H1 (cell line): Measurements from ENCODE around the gene IQGAP3. TPM values are rescaled to one million over a fixed set of nuclear protein-coding genes. Genes with fewer than 3 reads are reported as not detected.
A peak's percentile ranks its signal among the peaks of the same experiment; 100 is the strongest.

ENCODE experiments used
- CTCF ChIA-PET: fragments of 300-600 bp; sonication (Branson Sonifier 250); formaldehyde crosslinking; loops from one replicate; lab custom pipeline; 2021; ENCODE audit not compliant: partially characterized antibody; lab: Charles Lee
- POLR2A ChIA-PET: fragments of 300-600 bp; sonication (Branson Sonifier 250); formaldehyde crosslinking; loops from one replicate; lab custom pipeline; 2021; ENCODE audit warnings: inconsistent platforms; ENCODE audit not compliant: partially characterized antibody; lab: Charles Lee
- DNase-seq, 2 experiments: peaks; one replicate each; pipeline versions ENCODE4 v3.0.0 to v3.0.0-alpha.2; 2010 to 2022; ENCODE audit warnings: low spot score in 2 of 2, low read depth in 1 of 2, mixed read lengths in 1 of 2
- FAIRE-seq: peaks from 2 replicates; lab custom pipeline; 2011; peaks lifted over from hg19 to GRCh38; lab: Jason Lieb, UNC
- H2AFZ ChIP-seq: 2 replicates; pipeline ENCODE4 v1.8.1; 2012; ENCODE audit warnings: low read length, inconsistent platforms
- H2AK5ac ChIP-seq: 2 replicates; pipeline ENCODE4 v1.6.1; 2013; ENCODE audit warnings: low read depth, low read length
- H2BK120ac ChIP-seq: replicated peaks from 2 replicates; pipeline ENCODE3; 2013; ENCODE audit warnings: low read depth, low read length, inconsistent platforms
- H2BK12ac ChIP-seq: 2 replicates; pipeline ENCODE4 v1.6.1; 2013; ENCODE audit warnings: low read depth, low read length
- H2BK15ac ChIP-seq: 2 replicates; pipeline ENCODE4 v1.6.1; 2013; ENCODE audit warnings: low read length
- H2BK20ac ChIP-seq: 2 replicates; pipeline ENCODE4 v1.6.1; 2013; ENCODE audit warnings: low read length
- H2BK5ac ChIP-seq: 2 replicates; pipeline ENCODE4 v1.6.1; 2013; ENCODE audit warnings: low read depth, low read length
- H3K14ac ChIP-seq: 2 replicates; pipeline ENCODE4 v1.6.1; 2013; ENCODE audit warnings: inconsistent platforms; ENCODE audit not compliant: insufficient read length
- H3K18ac ChIP-seq: 2 replicates; pipeline ENCODE4 v1.6.1; 2013; ENCODE audit warnings: low read length; ENCODE audit errors: extremely low read depth
- H3K23ac ChIP-seq: 2 replicates; pipeline ENCODE4 v1.6.1; 2013; ENCODE audit warnings: inconsistent platforms; ENCODE audit not compliant: insufficient read length
- H3K23me2 ChIP-seq: 2 replicates; pipeline ENCODE4 v1.6.1; 2013; ENCODE audit warnings: low read depth, low read length
- H3K27ac ChIP-seq: 2 replicates; pipeline ENCODE4 v1.6.1; 2011; ENCODE audit warnings: low read depth, low read length, inconsistent platforms
- H3K27me3 ChIP-seq, 4 experiments: replicated peaks in 1 of 4; 1 replicate in 1 of 4; 2 replicates in 3 of 4; pipeline versions ENCODE4 v1.6.1 to v1.8.1; 2011 to 2013; ENCODE audit warnings: low read length in 3 of 4, mild to moderate bottlenecking in 3 of 4, inconsistent platforms in 2 of 4, mixed read lengths in 2 of 4, moderate library complexity in 1 of 4; ENCODE audit not compliant: control insufficient read depth in 3 of 4, insufficient read depth in 3 of 4; ENCODE audit errors: extremely low read depth in 1 of 4
- H3K36me3 ChIP-seq, 4 experiments: 2 replicates each; pipeline versions ENCODE4 v1.6.1 to v1.8.1; 2011 to 2013; ENCODE audit warnings: mild to moderate bottlenecking in 4 of 4, low read length in 3 of 4, moderate library complexity in 2 of 4, control low read depth in 1 of 4, inconsistent platforms in 1 of 4; ENCODE audit not compliant: insufficient read depth in 4 of 4, control insufficient read depth in 2 of 4
- H3K4ac ChIP-seq: replicated peaks from 2 replicates; pipeline ENCODE3; 2013; ENCODE audit warnings: low read length, low read depth, mixed read lengths, inconsistent platforms; ENCODE audit not compliant: insufficient read length
- H3K4me1 ChIP-seq, 4 experiments: replicated peaks in 1 of 4; 1 replicate in 1 of 4; 2 replicates in 3 of 4; pipeline versions ENCODE4 v1.6.1 to v1.8.1; 2011 to 2013; ENCODE audit warnings: low read length in 3 of 4, inconsistent platforms in 2 of 4, mixed read lengths in 1 of 4; ENCODE audit not compliant: insufficient read depth in 4 of 4, control insufficient read depth in 3 of 4
- H3K4me2 ChIP-seq, 2 experiments: 2 replicates each; pipeline versions ENCODE4 v1.6.1 to v1.8.1; 2011 to 2013; ENCODE audit warnings: low read depth in 2 of 2, low read length in 2 of 2, control low read depth in 1 of 2, inconsistent platforms in 1 of 2, mild to moderate bottlenecking in 1 of 2; ENCODE audit not compliant: insufficient read depth in 1 of 2
- H3K4me3 ChIP-seq, 4 experiments: fragments of 200-600, 300-600 bp in 1 of 4; sonication (generic), shearing (Covaris generic), sonication (Bioruptor Twin) in 1 of 4; 2 replicates each; pipeline versions ENCODE4 v1.5.1 to v1.8.1; 2011 to 2016; ENCODE audit warnings: low read length in 4 of 4, low read depth in 3 of 4, control low read depth in 2 of 4, inconsistent platforms in 2 of 4, mild to moderate bottlenecking in 2 of 4, mixed read lengths in 1 of 4, moderate library complexity in 1 of 4; ENCODE audit not compliant: insufficient read depth in 2 of 4; ENCODE audit errors: extremely low read depth in 1 of 4
- H3K56ac ChIP-seq: replicated peaks from 2 replicates; pipeline ENCODE3; 2013; ENCODE audit warnings: low read depth, mild to moderate bottlenecking, mixed read lengths, low read length, inconsistent platforms; ENCODE audit not compliant: insufficient read length
- H3K79me1 ChIP-seq: 2 replicates; pipeline ENCODE4 v1.6.1; 2013; ENCODE audit warnings: low read depth, low read length, control low read depth
- H3K79me2 ChIP-seq, 2 experiments: 2 replicates each; pipeline versions ENCODE4 v1.6.1 to v1.8.1; 2012 to 2013; ENCODE audit warnings: low read length in 2 of 2, mild to moderate bottlenecking in 2 of 2, inconsistent platforms in 1 of 2; ENCODE audit not compliant: insufficient read depth in 2 of 2, control insufficient read depth in 1 of 2
- H3K9ac ChIP-seq, 4 experiments: replicated peaks in 1 of 4; 1 replicate in 1 of 4; 2 replicates in 3 of 4; pipeline versions ENCODE4 v1.6.1 to v1.8.1; 2011 to 2013; ENCODE audit warnings: low read depth in 3 of 4, low read length in 3 of 4, control low read depth in 2 of 4, mild to moderate bottlenecking in 2 of 4, moderate library complexity in 2 of 4, inconsistent platforms in 1 of 4; ENCODE audit errors: extremely low read depth in 1 of 4
- H3K9me3 ChIP-seq, 2 experiments: 2 replicates each; pipeline versions ENCODE4 v1.6.1 to v1.8.1; 2012 to 2013; ENCODE audit warnings: mild to moderate bottlenecking in 2 of 2, moderate library complexity in 2 of 2, control low read depth in 1 of 2, inconsistent platforms in 1 of 2, low read depth in 1 of 2, low read length in 1 of 2, mixed read lengths in 1 of 2; ENCODE audit not compliant: insufficient read depth in 2 of 2
- H4K20me1 ChIP-seq, 2 experiments: replicated peaks in 1 of 2; 2 replicates each; pipeline versions ENCODE3 to v1.8.1; 2011 to 2013; ENCODE audit warnings: inconsistent platforms in 2 of 2, low read length in 2 of 2, mild to moderate bottlenecking in 1 of 2; ENCODE audit not compliant: insufficient read depth in 2 of 2, control insufficient read depth in 1 of 2
- H4K5ac ChIP-seq: 2 replicates; pipeline ENCODE4 v1.6.1; 2013; ENCODE audit warnings: low read length, low read depth, mixed read lengths, inconsistent platforms; ENCODE audit not compliant: insufficient read length
- H4K8ac ChIP-seq: 2 replicates; pipeline ENCODE4 v1.8.0; 2013; ENCODE audit warnings: mild to moderate bottlenecking, moderate library complexity, low read length, inconsistent platforms; ENCODE audit not compliant: insufficient read depth; ENCODE audit errors: extremely low read depth
- H4K91ac ChIP-seq: replicated peaks from 2 replicates; pipeline ENCODE3; 2013; ENCODE audit warnings: low read length, mixed read lengths, inconsistent platforms; ENCODE audit not compliant: insufficient read length
- CBX8 ChIP-seq: fragments of 300-800, 300-1000 bp; sonication (generic); IDR thresholded peaks from 2 replicates; pipeline ENCODE4 v1.7.1; 2016; ENCODE audit warnings: low read depth, low read length, borderline replicate concordance
- CHD1 ChIP-seq: IDR thresholded peaks from 2 replicates; pipeline ENCODE4 v1.6.1; 2012; ENCODE audit warnings: low read depth, low read length, improper control_type of control experiment
- EGR1 ChIP-seq: IDR thresholded peaks from 2 replicates; pipeline ENCODE4 v1.6.1; 2011; ENCODE audit warnings: low read depth, low read length, borderline replicate concordance
- JUN ChIP-seq: IDR thresholded peaks from 2 replicates; pipeline ENCODE4 v1.6.1; 2011; ENCODE audit warnings: low read depth, mild to moderate bottlenecking, improper control_type of control experiment, low read length
- NRF1 ChIP-seq: IDR thresholded peaks from 2 replicates; pipeline ENCODE4 v1.6.1; 2011; ENCODE audit warnings: mild to moderate bottlenecking, low read depth, low read length, improper control_type of control experiment
- POLR2AphosphoS5 ChIP-seq: IDR thresholded peaks from 2 replicates; pipeline ENCODE4 v1.6.1; 2011; ENCODE audit warnings: low read depth, low read length
- RFX5 ChIP-seq: IDR thresholded peaks from 2 replicates; pipeline ENCODE4 v1.6.1; 2011; ENCODE audit warnings: low read depth, low read length, improper control_type of control experiment, borderline replicate concordance
- SP1 ChIP-seq: IDR thresholded peaks from 2 replicates; pipeline ENCODE4 v1.6.1; 2011; ENCODE audit warnings: low read depth, low read length
- SRF ChIP-seq: IDR thresholded peaks from 2 replicates; pipeline ENCODE4 v1.6.1; 2011; ENCODE audit warnings: mild to moderate bottlenecking, low read depth, low read length, moderate library complexity
- SUZ12 ChIP-seq: fragments of 200-600 bp; sonication (generic); IDR thresholded peaks from 2 replicates; pipeline ENCODE4 v1.6.1; 2012; ENCODE audit warnings: mild to moderate bottlenecking, inconsistent platforms, low read length, moderate library complexity, mixed read lengths
- YY1 ChIP-seq: IDR thresholded peaks from 2 replicates; pipeline ENCODE4 v1.6.1; 2011; ENCODE audit warnings: low read depth, mild to moderate bottlenecking, low read length
- WGBS, 2 experiments: shearing (Covaris generic) in 1 of 2; methylation state at CpG; one replicate each; pipeline versions ENCODE4 v1.1.6 to v1.1.7; 2013 to 2015; ENCODE audit warnings: low lambda C conversion rate in 2 of 2, mixed read lengths in 2 of 2, inconsistent platforms in 1 of 2, low coverage in 1 of 2, missing lambda C conversion rate in 1 of 2; ENCODE audit not compliant: insufficient replicate concordance in 2 of 2, insufficient coverage in 1 of 2, insufficient read length in 1 of 2; ENCODE audit errors: extremely low coverage in 1 of 2, missing lambda C conversion rate in 1 of 2; 5-methylcytosine and 5-hydroxymethylcytosine counted together
- polyA plus RNA-seq, 7 experiments: library from polyadenylated mRNA; depleted of rRNA in 3 of 7; stranded (reverse) in 5 of 7; unstranded in 2 of 7; fragments of >200 nt in 5 of 7; fragments of 200-250 nt in 2 of 7; gene quantifications; 1 replicate in 5 of 7; 2 replicates in 1 of 7; 4 replicates in 1 of 7; pipeline versions ENCODE4 v1.2.1 to v1.2.3, GENCODE V29; 2011 to 2013; ENCODE audit warnings: missing spikeins in 2 of 7, mixed read lengths in 2 of 7
- total RNA-seq: library from RNA; stranded (reverse); fragmentation: NEBNext Ultra II Directional; extraction: Animal tissue kit (Norgen Biotek cat#: 25700); gene quantifications from 2 replicates; pipeline ENCODE4 v1.2.1, GENCODE V29; 2021
- TF ChIP-seq, protein P1 (sequence below): IDR thresholded peaks from 2 replicates; pipeline ENCODE4 v1.6.1; 2012; ENCODE audit warnings: low read length, inconsistent platforms

The IQGAP3 gene
- total and polyA plus RNA-seq, 2 of the 8 experiments (the other 6 are each of a cell fraction or from before 2014, with no cell fraction given) = 14.6 to 22.3 TPM

GRCh38 chr1:156493154-156493631, 79.2 kb downstream of the IQGAP3 start:
- ChIA-PET CTCF (interaction anchor here (0.6 to 17.4 kb wide), 5 partner anchors 9 to 134 kb away, joined by 3 to 236 read pairs (median 23); partner anchors contain the start of gene MEF2D), POLR2A (interaction anchor here (0.6 to 16.1 kb wide), 3 partner anchors 9 to 356 kb away, joined by 3 to 166 read pairs (median 6); partner anchors contain the start of genes MEF2D and NAXE)
- H4K8ac ChIP-seq = no peak overlapping the region
- DNase-seq (no peak), FAIRE-seq (no peak)
- no peak overlapping the region for H3K14ac ChIP-seq
- peaks cover 10 to 90% of the 10 kb centered on the region in 2 experiments for H3K79me2 ChIP-seq
- peak overlapping the region; percentile 32; the same call in 1 of the 2 replicates for H3K18ac ChIP-seq
- no peak overlapping the region for H3K23ac ChIP-seq
- no peak overlapping the region for H3K9ac ChIP-seq
- no peaks in the 10 kb centered on the region for H3K27me3 ChIP-seq
- H2BK15ac ChIP-seq = no peak overlapping the region
- H4K5ac ChIP-seq = no peak overlapping the region
- peaks cover 2 to 16% of the 10 kb centered on the region in 2 experiments for H4K20me1 ChIP-seq
- H3K23me2 ChIP-seq = no peaks in the 10 kb centered on the region; the same call in 1 of the 2 replicates
- H2BK120ac ChIP-seq = no peak overlapping the region
- whole genome bisulfite sequencing, 2 experiments = 80% methylated on average over 11 of the region's 11 CpGs; no CpG with 5 or more reads in 1 of the 2 experiments
- H3K9me3 ChIP-seq = no peaks in the 10 kb centered on the region
- H3K4me1 ChIP-seq = peaks cover 30 to 67% (median 47%) of the 10 kb centered on the region in 4 experiments
- no peak overlapping the region for H2BK20ac ChIP-seq
- H3K56ac ChIP-seq = no peak overlapping the region
- H2BK5ac ChIP-seq = no peak overlapping the region; the same call in 1 of the 2 replicates
- H3K27ac ChIP-seq = no peak overlapping the region
- H3K79me1 ChIP-seq = peaks cover 41% of the 10 kb centered on the region
- H2AK5ac ChIP-seq = no peak overlapping the region
- H3K4me3 ChIP-seq = no peak overlapping the region
- peak overlapping the region; percentile 7; the same call in 1 of the 2 replicates for H2BK12ac ChIP-seq
- H3K36me3 ChIP-seq = no peaks in the 10 kb centered on the region
- H3K4me2 ChIP-seq = no peak overlapping the region
- no peak overlapping the region for H4K91ac ChIP-seq
- no peak overlapping the region for H3K4ac ChIP-seq
- no peak overlapping the region for H2AFZ ChIP-seq
- TF ChIP-seq CBX8 = no peak
- TF ChIP-seq POLR2AphosphoS5 = no peak
- TF ChIP-seq EGR1 = no peak
- TF ChIP-seq RFX5 = no peak
- TF ChIP-seq SRF = no peak
- TF ChIP-seq NRF1 = no peak
- TF ChIP-seq YY1 = no peak
- no peak for TF ChIP-seq JUN
- TF ChIP-seq, protein P1, sequence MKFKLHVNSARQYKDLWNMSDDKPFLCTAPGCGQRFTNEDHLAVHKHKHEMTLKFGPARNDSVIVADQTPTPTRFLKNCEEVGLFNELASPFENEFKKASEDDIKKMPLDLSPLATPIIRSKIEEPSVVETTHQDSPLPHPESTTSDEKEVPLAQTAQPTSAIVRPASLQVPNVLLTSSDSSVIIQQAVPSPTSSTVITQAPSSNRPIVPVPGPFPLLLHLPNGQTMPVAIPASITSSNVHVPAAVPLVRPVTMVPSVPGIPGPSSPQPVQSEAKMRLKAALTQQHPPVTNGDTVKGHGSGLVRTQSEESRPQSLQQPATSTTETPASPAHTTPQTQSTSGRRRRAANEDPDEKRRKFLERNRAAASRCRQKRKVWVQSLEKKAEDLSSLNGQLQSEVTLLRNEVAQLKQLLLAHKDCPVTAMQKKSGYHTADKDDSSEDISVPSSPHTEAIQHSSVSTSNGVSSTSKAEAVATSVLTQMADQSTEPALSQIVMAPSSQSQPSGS = no peak
- TF ChIP-seq SP1 = no peak
- no peak for TF ChIP-seq CHD1
- no peak for TF ChIP-seq SUZ12
